ENCODE measurements around the gene LYST.
"Not testable (repeated sequence)": the region's sequence is repeated elsewhere in the genome, so short reads cannot be mapped to it uniquely, and the experiment has no call there.

- TF ChIP-seq CTCF (IDR thresholded peaks at IDR 0.05 in 8 of 11, conservative IDR thresholded peaks at IDR 0.05 in 3 of 11); POLR2AphosphoS5 (IDR thresholded peaks at IDR 0.05); POLR2A (IDR thresholded peaks at IDR 0.05): not testable (repeated sequence)
Observed at GRCh38 chr1:235638612-235639011, 228.1 kb downstream of the LYST start.

All from spleen (tissue), 7 donors.